ENCODE results near the gene RAB2B.

DNA sequence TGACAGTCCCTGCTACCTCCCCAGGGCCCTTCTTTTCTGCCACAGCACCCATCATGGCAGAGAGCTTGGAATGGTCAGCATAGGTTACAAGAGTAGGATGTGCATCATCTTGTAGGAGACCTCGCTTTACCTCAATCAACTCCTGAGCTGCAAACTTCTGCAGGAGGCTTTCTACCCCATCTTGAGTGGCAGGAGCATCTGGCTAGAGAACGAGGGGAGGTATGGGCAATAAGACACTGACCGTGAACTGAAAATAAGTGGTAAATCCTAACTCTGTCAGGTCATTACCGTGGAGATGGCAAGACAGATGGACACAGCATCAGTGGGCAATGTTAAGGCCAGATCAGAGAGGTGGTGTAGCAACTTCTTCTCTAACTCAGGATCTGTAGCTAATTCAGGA, 26.6 kb upstream of the RAB2B start:
- TF ChIP-seq POLR2A (IDR thresholded peaks at IDR 0.05; ENCODE audit: extremely low read depth, insufficient read length) (no peak), CTCF (IDR thresholded peaks at IDR 0.05; ENCODE audit: low read depth, low read length) (no peak), MYC (IDR thresholded peaks at IDR 0.05; ENCODE audit: low read depth, low read length) (no peak)
- TF ChIP-seq, protein P1, sequence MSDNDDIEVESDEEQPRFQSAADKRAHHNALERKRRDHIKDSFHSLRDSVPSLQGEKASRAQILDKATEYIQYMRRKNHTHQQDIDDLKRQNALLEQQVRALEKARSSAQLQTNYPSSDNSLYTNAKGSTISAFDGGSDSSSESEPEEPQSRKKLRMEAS (IDR thresholded peaks at IDR 0.05; ENCODE audit: low read depth, low read length): no peak
